Upper lobe of left lung (tissue), 4 donors: ENCODE measurements around the gene MEIOSIN.

Source experiments
- POLR2A ChIP-seq, 4 donors: fragments of 450-650 bp; IDR thresholded peaks; one replicate each; pipeline ENCODE4 v1.5.1; 2016 to 2017; ENCODE audit warnings: antibody characterized with exemption in 4 of 4, mild to moderate bottlenecking in 2 of 4
- POLR2AphosphoS5 ChIP-seq, 2 donors: sonication (generic); formaldehyde crosslinking; IDR thresholded peaks; one replicate each; pipeline ENCODE4 v1.5.1; 2017; ENCODE audit warnings: antibody characterized with exemption in 2 of 2
- TF ChIP-seq, protein P1 (sequence below), 6 experiments: fragments of 450-650 bp in 4 of 6; fragments of 200-600 bp in 2 of 6; sonication (generic) in 2 of 6; IDR thresholded peaks; one replicate each; pipeline ENCODE4 v1.5.1; 2016 to 2019; ENCODE audit warnings: antibody characterized with exemption in 6 of 6

DNA sequence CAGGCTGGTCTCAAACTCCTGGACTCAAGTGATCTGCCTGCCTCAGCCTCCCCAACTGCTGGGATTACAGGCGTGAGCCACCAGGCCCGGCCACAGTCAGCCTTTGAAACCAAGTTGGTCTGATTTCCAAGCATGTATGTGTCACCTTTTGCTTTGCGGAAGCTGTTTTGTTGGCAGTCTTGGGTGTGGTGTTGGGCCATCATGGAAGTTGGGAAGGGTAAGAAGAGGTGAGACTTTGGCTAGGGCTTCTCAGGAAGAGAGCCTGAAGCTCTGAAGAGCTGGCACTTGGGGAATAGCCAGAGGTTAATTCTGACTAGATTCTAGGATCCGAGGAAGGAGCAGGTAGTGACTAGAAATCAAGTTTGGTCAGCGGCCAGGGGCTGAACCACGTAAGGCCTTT, 79.1 kb downstream of the MEIOSIN start:
- TF ChIP-seq, protein P1, sequence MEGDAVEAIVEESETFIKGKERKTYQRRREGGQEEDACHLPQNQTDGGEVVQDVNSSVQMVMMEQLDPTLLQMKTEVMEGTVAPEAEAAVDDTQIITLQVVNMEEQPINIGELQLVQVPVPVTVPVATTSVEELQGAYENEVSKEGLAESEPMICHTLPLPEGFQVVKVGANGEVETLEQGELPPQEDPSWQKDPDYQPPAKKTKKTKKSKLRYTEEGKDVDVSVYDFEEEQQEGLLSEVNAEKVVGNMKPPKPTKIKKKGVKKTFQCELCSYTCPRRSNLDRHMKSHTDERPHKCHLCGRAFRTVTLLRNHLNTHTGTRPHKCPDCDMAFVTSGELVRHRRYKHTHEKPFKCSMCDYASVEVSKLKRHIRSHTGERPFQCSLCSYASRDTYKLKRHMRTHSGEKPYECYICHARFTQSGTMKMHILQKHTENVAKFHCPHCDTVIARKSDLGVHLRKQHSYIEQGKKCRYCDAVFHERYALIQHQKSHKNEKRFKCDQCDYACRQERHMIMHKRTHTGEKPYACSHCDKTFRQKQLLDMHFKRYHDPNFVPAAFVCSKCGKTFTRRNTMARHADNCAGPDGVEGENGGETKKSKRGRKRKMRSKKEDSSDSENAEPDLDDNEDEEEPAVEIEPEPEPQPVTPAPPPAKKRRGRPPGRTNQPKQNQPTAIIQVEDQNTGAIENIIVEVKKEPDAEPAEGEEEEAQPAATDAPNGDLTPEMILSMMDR (IDR thresholded peaks at IDR 0.05), result no peak
- no peak for TF ChIP-seq POLR2A (IDR thresholded peaks at IDR 0.05)
- no peak for TF ChIP-seq POLR2AphosphoS5 (IDR thresholded peaks at IDR 0.05)
